Measurements from ENCODE around the gene KRT6C. TPM values are rescaled to one million over a fixed set of nuclear protein-coding genes. Genes with fewer than 3 reads are reported as not detected.
"Not testable (repeated sequence)": the region's sequence is repeated elsewhere in the genome, so short reads cannot be mapped to it uniquely, and the experiment has no call there.

Gene KRT6C
- total RNA-seq, 2 donors from 2014 or later: not detected

DNA sequence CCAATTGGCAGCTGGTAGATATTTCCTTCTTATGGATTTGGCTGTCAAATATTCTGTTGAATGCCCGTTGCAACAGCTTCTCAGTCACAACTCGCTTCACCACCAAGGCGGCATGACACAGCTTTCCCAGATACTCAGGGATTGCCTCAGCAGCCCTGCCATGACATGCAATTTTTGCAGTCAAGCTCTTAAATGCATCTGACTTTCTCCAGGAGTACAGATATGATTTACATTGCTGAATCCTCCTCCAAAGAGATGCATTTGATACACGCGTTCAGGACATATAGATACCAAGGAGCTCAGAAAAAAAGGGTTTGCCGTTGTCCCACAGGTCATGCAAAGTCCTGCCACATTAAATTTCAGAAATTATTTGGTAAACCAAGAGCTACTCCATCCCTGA is 40.1 kb upstream of the KRT6C start:
- no peaks in the 10 kb centered on the region for H3K36me3 ChIP-seq (replicated peaks in 1 of 2; ENCODE audit: insufficient read depth in 1 of 2, low read depth in 2 of 2)
- TF ChIP-seq POLR2A (IDR thresholded peaks at IDR 0.05): no peak
- TF ChIP-seq, protein P1, sequence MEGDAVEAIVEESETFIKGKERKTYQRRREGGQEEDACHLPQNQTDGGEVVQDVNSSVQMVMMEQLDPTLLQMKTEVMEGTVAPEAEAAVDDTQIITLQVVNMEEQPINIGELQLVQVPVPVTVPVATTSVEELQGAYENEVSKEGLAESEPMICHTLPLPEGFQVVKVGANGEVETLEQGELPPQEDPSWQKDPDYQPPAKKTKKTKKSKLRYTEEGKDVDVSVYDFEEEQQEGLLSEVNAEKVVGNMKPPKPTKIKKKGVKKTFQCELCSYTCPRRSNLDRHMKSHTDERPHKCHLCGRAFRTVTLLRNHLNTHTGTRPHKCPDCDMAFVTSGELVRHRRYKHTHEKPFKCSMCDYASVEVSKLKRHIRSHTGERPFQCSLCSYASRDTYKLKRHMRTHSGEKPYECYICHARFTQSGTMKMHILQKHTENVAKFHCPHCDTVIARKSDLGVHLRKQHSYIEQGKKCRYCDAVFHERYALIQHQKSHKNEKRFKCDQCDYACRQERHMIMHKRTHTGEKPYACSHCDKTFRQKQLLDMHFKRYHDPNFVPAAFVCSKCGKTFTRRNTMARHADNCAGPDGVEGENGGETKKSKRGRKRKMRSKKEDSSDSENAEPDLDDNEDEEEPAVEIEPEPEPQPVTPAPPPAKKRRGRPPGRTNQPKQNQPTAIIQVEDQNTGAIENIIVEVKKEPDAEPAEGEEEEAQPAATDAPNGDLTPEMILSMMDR (IDR thresholded peaks at IDR 0.05): no peak
- H3K4me3 ChIP-seq: no peak overlapping the region
- H3K27ac ChIP-seq: no peak overlapping the region
- intact Hi-C loops (cut with DNase I): loop anchor here (10.0 kb wide), 1 partner anchor 359 kb away; no protein-coding TSS in a partner anchor
- no peak for DNase-seq
- H3K27me3 ChIP-seq: no peaks in the 10 kb centered on the region
- H3K4me1 ChIP-seq: no peaks in the 10 kb centered on the region
- no peak for ATAC-seq
- H3K9me3 ChIP-seq: no peaks in the 10 kb centered on the region
- WGBS, 2 donors: 72 to 87% methylated on average over 6 of the region's 6 CpGs

DNA sequence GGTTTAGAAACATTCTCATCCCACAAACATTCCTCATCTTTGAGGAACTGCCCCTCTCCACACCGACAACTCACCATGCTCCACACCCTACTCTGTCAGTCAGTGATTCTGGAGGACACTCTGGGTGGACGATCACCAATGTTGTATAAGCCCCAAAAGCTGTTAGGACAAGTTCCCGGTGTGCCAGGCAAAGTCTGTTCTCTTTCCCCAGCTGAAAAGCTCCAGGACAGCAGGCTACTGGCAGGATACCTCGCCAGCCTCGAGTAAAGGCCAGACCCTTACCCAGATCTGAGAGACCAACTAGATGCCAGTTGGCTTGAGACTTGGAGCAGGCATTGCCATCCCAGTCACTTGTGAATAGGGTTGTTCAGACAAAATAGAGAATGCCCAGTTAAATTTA is 34.6 kb upstream of the KRT6C start:
- Histone ChIP-seq H3K4me3 (no peak overlapping the region), H3K4me1 (no peaks in the 10 kb centered on the region), H3K27ac (no peak overlapping the region), H3K27me3 (no peaks in the 10 kb centered on the region), H3K36me3 (replicated peaks in 1 of 2; ENCODE audit: insufficient read depth in 1 of 2, low read depth in 2 of 2) (no peaks in the 10 kb centered on the region), H3K9me3 (no peaks in the 10 kb centered on the region)
- DNase-seq: no peak
- TF ChIP-seq, protein P1 (IDR thresholded peaks at IDR 0.05): no peak
- no peak for TF ChIP-seq POLR2A (IDR thresholded peaks at IDR 0.05)
- intact Hi-C loops (cut with DNase I): no loop called here
- WGBS, 2 donors: 59 to 74% methylated on average over 5 of the region's 5 CpGs
- no peak for ATAC-seq

DNA sequence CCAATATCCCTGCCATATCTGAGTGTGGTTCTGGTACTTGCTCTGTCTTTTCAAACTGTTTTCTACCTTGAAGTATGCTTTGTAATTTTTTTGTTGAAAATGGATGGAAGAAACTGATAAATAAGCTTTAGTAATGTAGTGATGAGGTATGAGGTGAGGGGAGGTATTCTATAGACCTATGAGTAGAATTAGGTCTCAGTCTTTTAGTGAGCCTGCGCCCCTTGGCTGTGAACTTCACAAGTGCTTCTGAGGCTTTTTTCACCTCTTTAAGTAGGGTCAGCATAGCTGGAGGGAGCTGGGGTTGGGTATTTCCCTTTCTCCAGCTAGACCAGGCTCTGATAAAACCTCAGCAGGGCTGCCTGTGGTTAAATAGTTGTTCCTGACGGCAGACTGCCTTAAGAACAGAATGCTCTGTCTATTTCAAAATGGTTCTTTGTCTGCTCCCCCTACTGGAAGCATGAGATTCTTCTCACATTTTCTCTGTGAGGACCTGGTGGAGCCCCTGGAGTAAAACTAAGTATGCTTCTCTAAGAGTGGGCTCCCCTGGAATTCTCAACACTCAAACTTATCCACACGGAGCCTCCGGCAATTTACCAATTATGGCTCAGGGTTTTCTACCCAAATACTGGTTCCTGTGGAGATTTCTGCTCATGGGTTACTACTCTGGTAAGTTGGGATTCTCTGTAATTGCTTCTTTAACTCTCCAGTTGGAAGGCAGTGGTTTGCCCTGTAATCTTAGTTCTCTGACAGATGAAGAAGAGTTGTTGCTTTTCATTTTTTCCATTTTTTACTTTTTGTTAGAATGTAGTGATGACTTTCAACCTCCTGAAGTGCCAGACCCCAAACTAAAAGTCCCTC is 33.5 kb upstream of the KRT6C start:
- TF ChIP-seq, protein P1 (IDR thresholded peaks at IDR 0.05): peak; percentile 40 to 63 (median 55)
- no peak for TF ChIP-seq POLR2A (IDR thresholded peaks at IDR 0.05)
- Histone ChIP-seq H3K4me3 (no peak overlapping the region), H3K27me3 (no peaks in the 10 kb centered on the region), H3K4me1 (no peaks in the 10 kb centered on the region), H3K36me3 (replicated peaks in 1 of 2; ENCODE audit: insufficient read depth in 1 of 2, low read depth in 2 of 2) (no peaks in the 10 kb centered on the region), H3K9me3 (no peaks in the 10 kb centered on the region), H3K27ac (no peak overlapping the region)
- ATAC-seq (peak; percentile 80), DNase-seq (peak in 1 of 4 donors; percentile 37)
- WGBS, 2 donors: 22 to 30% methylated on average over 4 of the region's 4 CpGs
- intact Hi-C loops (cut with DNase I): no loop called here

DNA sequence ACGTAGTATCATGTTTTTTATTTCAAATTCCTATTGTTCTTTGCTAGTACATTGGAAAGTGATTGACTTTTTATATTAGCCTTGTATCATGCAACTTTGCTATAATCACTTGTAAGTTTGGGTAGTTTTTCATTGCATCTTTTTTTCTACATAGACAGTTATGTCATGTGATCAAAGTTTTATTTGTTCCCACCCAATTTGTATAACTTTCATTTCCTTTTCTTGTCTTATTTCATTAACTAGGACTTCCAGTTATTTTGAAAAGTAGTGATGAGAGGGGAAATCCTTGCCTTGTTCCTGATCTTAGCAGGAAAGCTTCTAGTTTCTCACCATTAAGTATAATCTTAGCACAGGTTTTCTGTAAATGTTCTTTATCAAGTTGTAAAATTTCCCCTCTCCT is 29.3 kb upstream of the KRT6C start:
- no peaks in the 10 kb centered on the region for H3K9me3 ChIP-seq
- no peaks in the 10 kb centered on the region for H3K4me1 ChIP-seq
- no peak overlapping the region for H3K4me3 ChIP-seq
- TF ChIP-seq POLR2A (IDR thresholded peaks at IDR 0.05): no peak
- TF ChIP-seq, protein P1 (IDR thresholded peaks at IDR 0.05): peak in 1 of 7 experiments; percentile 1
- no peak overlapping the region for H3K27ac ChIP-seq
- intact Hi-C loops (cut with DNase I): no loop called here
- ATAC-seq (no peak), DNase-seq (no peak)
- no peaks in the 10 kb centered on the region for H3K36me3 ChIP-seq (replicated peaks in 1 of 2; ENCODE audit: insufficient read depth in 1 of 2, low read depth in 2 of 2)
- 85 to 88% methylated on average over 1 of the region's 1 CpG for WGBS, 2 donors
- no peaks in the 10 kb centered on the region for H3K27me3 ChIP-seq

DNA sequence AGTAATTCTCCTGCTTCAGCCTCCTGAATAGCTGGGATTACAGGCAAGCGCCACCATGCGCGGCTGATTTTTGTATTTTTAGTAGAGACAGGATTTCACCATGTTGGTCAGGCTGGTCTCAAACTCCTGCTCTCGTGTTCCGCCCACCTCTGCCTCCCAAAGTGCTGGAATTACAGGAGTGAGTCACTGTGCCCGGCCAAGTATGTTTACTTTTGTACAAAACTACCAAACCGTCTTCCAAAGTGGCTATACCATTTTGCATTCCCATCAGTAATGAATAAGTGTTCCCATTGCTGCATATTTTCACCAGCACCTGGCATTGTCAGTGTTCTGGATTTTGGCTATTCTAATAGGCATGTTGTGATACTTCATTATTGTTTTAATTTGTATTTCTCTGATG is 27.9 kb upstream of the KRT6C start:
- no peaks in the 10 kb centered on the region for H3K4me1 ChIP-seq
- ATAC-seq (no peak), DNase-seq (no peak)
- intact Hi-C loops (cut with DNase I): no loop called here
- H3K36me3 ChIP-seq (replicated peaks in 1 of 2; ENCODE audit: insufficient read depth in 1 of 2, low read depth in 2 of 2): no peaks in the 10 kb centered on the region
- no peak overlapping the region for H3K4me3 ChIP-seq
- no peaks in the 10 kb centered on the region for H3K9me3 ChIP-seq
- WGBS, 2 donors: 71 to 85% methylated on average over 7 of the region's 7 CpGs
- H3K27me3 ChIP-seq: no peaks in the 10 kb centered on the region
- no peak for TF ChIP-seq POLR2A (IDR thresholded peaks at IDR 0.05)
- TF ChIP-seq, protein P1 (IDR thresholded peaks at IDR 0.05): no peak
- H3K27ac ChIP-seq: no peak overlapping the region

DNA sequence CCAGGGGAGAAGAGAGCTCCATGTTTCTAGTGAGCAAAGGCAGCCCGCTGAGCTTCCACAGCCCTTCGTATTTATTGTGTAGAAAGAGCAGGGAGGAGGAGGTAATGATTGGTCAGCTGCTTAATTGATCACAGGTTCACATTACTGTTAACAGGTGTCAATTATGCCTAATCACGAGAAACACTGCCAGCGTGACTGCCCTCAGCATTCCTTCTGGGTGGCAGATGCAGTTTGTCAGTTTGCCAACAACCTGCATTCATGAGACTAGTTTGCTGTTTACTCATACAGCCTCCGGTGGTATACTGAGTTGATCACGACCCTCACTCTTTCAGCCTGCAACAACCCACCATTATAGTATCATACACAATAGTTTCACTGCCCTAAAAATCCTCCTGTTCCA is 27.0 kb upstream of the KRT6C start:
- DNase-seq; intact Hi-C loops (cut with DNase I); H3K4me3 ChIP-seq; ATAC-seq; H3K27ac ChIP-seq; H3K4me1 ChIP-seq; H3K9me3 ChIP-seq; H3K36me3 ChIP-seq (replicated peaks in 1 of 2; ENCODE audit: insufficient read depth in 1 of 2, low read depth in 2 of 2); H3K27me3 ChIP-seq: not testable (repeated sequence)
- 40 to 44% methylated on average over 6 of the region's 6 CpGs for WGBS, 2 donors
